Myocyte (in vitro differentiated cells): ENCODE measurements around the gene OCIAD2. TPM values are rescaled to one million over a fixed set of nuclear protein-coding genes. Genes with fewer than 3 reads are reported as not detected.
"Not testable (repeated sequence)": the region's sequence is repeated elsewhere in the genome, so short reads cannot be mapped to it uniquely, and the experiment has no call there.

Experiments
- DNase-seq: peaks from one replicate; pipeline ENCODE4 v3.0.0-alpha.2; 2012; ENCODE audit warnings: low read depth
- total RNA-seq: library from RNA; depleted of rRNA; stranded (reverse); fragments of >200 nt; gene quantifications from 2 replicates; pipeline ENCODE4 v1.2.3, GENCODE V29; 2014

The OCIAD2 gene
- total RNA-seq, 1 donor from 2014 or later = 12.5 TPM

GRCh38 chr4:48854982-48855381, 51.6 kb downstream of the OCIAD2 start:
- no peak for DNase-seq

- no peak for DNase-seq
These were observed 52.2 kb downstream of the OCIAD2 start for GRCh38 chr4:48854395-48854683.

- no peak for DNase-seq
These were observed 52.8 kb downstream of the OCIAD2 start for GRCh38 chr4:48853604-48854394.

- no peak for DNase-seq
These were observed 54.9 kb downstream of the OCIAD2 start for GRCh38 chr4:48851651-48852050.

- not testable (repeated sequence) for DNase-seq
These were observed 57.8 kb downstream of the OCIAD2 start for GRCh38 chr4:48848799-48849198.

- no peak for DNase-seq
These were observed 61.7 kb downstream of the OCIAD2 start for GRCh38 chr4:48844843-48845242.

- no peak for DNase-seq
These were observed 65.3 kb downstream of the OCIAD2 start for GRCh38 chr4:48841045-48841827.

- DNase-seq = no peak
These were observed 69.9 kb downstream of the OCIAD2 start for GRCh38 chr4:48836658-48837057.

Other genes with a start within 250 kb of the OCIAD2 start
- gene FRYL, start 126.5 kb downstream of the OCIAD2 start, total RNA-seq = 30.8 and 42.4 TPM in 2 replicates
- gene OCIAD1, start 75.7 kb downstream of the OCIAD2 start, total RNA-seq = 273 and 287 TPM in 2 replicates
- gene CWH43, start 79.5 kb upstream of the OCIAD2 start, total RNA-seq = not detected in 2 replicates